Measurements from ENCODE around the gene ENO4. TPM values are rescaled to one million over a fixed set of nuclear protein-coding genes. Genes with fewer than 3 reads are reported as not detected.

ENO4 gene
- 0.16 TPM in 1 of 2 replicates, not detected in the other for total RNA-seq

GRCh38 chr10:116849248-116850057 lies at the start of gene ENO4:
Gene ENO4, plus strand, starts transcription at chr10:116849499. Its CDS starts 68 bp downstream, at chr10:116849567.

Other genes with a start within 250 kb of the ENO4 start
- not detected in 2 replicates for gene PNLIPRP2, start 228.5 kb upstream of the ENO4 start, total RNA-seq
- 1.6 and 4.2 TPM in 2 replicates for gene HSPA12A, start 106.9 kb upstream of the ENO4 start, total RNA-seq
- 2.9 TPM in 2 replicates for gene SHTN1, start 155.7 kb downstream of the ENO4 start, total RNA-seq